ENCODE results near the gene SLC2A9. TPM values are rescaled to one million over a fixed set of nuclear protein-coding genes. Genes with fewer than 3 reads are reported as not detected.
A peak's percentile ranks its signal among the peaks of the same experiment; 100 is the strongest.

Gene SLC2A9
- total RNA-seq, 1 donor from 2014 or later = not detected

DNA sequence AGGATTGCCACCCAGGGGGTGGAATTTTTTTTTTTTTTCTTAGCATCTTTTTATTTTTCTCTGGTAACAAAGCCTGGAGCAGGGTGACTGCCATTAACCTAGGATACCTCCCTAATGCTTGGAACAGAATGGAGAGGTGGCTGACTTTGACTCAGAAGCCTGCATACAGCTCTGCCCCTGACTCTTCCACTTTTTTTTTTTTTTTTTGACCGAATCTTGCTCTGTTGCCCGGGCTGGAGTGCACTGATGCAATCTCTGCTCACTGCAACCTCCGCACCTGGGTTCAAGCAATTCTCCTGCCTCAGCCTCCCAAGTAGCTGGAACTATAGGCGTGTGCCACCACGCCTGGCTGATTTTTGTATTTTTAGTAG is 341 bp upstream of the SLC2A9 start:
- TF ChIP-seq CTCF (IDR thresholded peaks at IDR 0.05; ENCODE audit: partially characterized antibody, unreplicated experiment) = no peak
- H3K9me3 Mint-ChIP-seq (ENCODE audit: unreplicated experiment) = peaks cover 7% of the 10 kb centered on the region

DNA sequence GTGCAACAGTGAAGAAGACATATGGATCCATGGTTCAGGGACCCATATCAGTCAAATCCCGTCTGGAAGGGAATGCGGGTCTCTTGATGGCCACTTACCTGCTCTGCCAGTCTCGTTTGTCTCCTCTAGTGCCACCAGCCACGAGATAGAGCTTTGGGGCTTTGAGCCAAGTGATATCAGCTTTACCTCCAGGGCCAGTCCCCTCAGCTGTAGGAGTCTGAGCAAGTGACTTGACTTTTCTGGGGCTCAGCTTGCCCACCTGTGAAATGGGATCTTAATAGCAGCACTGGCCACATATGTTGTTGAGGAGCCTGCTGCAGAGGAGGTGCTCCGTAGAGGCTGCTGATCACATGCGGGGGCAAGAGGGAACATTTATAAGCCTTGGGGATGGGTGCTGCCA is 1.2 kb downstream of the SLC2A9 start:
- Mint-ChIP-seq H3K27me3 (ENCODE audit: unreplicated experiment) (peaks cover 2% of the 10 kb centered on the region), H3K27ac (ENCODE audit: unreplicated experiment) (no peak overlapping the region), H3K9me3 (ENCODE audit: unreplicated experiment) (peaks cover 7% of the 10 kb centered on the region), H3K36me3 (ENCODE audit: unreplicated experiment) (no peaks in the 10 kb centered on the region), H3K4me1 (ENCODE audit: low read depth, unreplicated experiment) (no peaks in the 10 kb centered on the region), H3K4me3 (ENCODE audit: unreplicated experiment) (no peak overlapping the region)
- no peak for TF ChIP-seq CTCF (IDR thresholded peaks at IDR 0.05; ENCODE audit: partially characterized antibody, unreplicated experiment)
- DNase-seq = no peak

More for the DNA sequence above, 341 bp upstream of the SLC2A9 start:
- Mint-ChIP-seq H3K27me3 (ENCODE audit: unreplicated experiment) (peaks cover 2% of the 10 kb centered on the region), H3K36me3 (ENCODE audit: unreplicated experiment) (no peaks in the 10 kb centered on the region), H3K27ac (ENCODE audit: unreplicated experiment) (no peak overlapping the region), H3K4me1 (ENCODE audit: low read depth, unreplicated experiment) (no peaks in the 10 kb centered on the region), H3K4me3 (ENCODE audit: unreplicated experiment) (no peak overlapping the region)
- no peak for DNase-seq

- peak overlapping the region; percentile 83 for H3K4me3 Mint-ChIP-seq (ENCODE audit: unreplicated experiment)
- H3K27me3 Mint-ChIP-seq (ENCODE audit: unreplicated experiment) = peaks cover 4% of the 10 kb centered on the region
- DNase-seq = no peak
- no peak for TF ChIP-seq CTCF (IDR thresholded peaks at IDR 0.05; ENCODE audit: partially characterized antibody, unreplicated experiment)
- H3K36me3 Mint-ChIP-seq (ENCODE audit: unreplicated experiment) = no peaks in the 10 kb centered on the region
- no peaks in the 10 kb centered on the region for H3K4me1 Mint-ChIP-seq (ENCODE audit: low read depth, unreplicated experiment)
- H3K27ac Mint-ChIP-seq (ENCODE audit: unreplicated experiment) = no peak overlapping the region
- peaks cover 7% of the 10 kb centered on the region for H3K9me3 Mint-ChIP-seq (ENCODE audit: unreplicated experiment)
These were observed 1.7 kb downstream of the SLC2A9 start for GRCh38 chr4:10019521-10020051.

GRCh38 chr4:10018818-10019461 is 2.4 kb downstream of the SLC2A9 start:
- no peaks in the 10 kb centered on the region for H3K4me1 Mint-ChIP-seq (ENCODE audit: low read depth, unreplicated experiment)
- DNase-seq = peak; percentile 87
- peak; percentile 93 for TF ChIP-seq CTCF (IDR thresholded peaks at IDR 0.05; ENCODE audit: partially characterized antibody, unreplicated experiment)
- H3K27ac Mint-ChIP-seq (ENCODE audit: unreplicated experiment) = peak overlapping the region; percentile 33
- H3K4me3 Mint-ChIP-seq (ENCODE audit: unreplicated experiment) = peak overlapping the region; percentile 83
- H3K27me3 Mint-ChIP-seq (ENCODE audit: unreplicated experiment) = peaks cover 4% of the 10 kb centered on the region
- H3K36me3 Mint-ChIP-seq (ENCODE audit: unreplicated experiment) = no peaks in the 10 kb centered on the region
- H3K9me3 Mint-ChIP-seq (ENCODE audit: unreplicated experiment) = peaks cover 7% of the 10 kb centered on the region

Measured in glutamatergic neuron (in vitro differentiated cells).